Lung microvascular endothelial cell (primary cell): ENCODE measurements around the gene FBF1. TPM values are rescaled to one million over a fixed set of nuclear protein-coding genes. Genes with fewer than 3 reads are reported as not detected.

ENCODE experiments used
- total RNA-seq: library from RNA; depleted of rRNA; stranded (reverse); fragments of >200 nt; gene quantifications from 2 replicates; pipeline ENCODE4 v1.2.1, GENCODE V29; 2014

Gene FBF1
- total RNA-seq, 1 donor from 2014 or later: 3.8 TPM

Other genes starting within 250 kb of the FBF1 start
- 17.7 and 29.0 TPM in 2 replicates for gene ITGB4, start 219.6 kb downstream of the FBF1 start, total RNA-seq
- 101 TPM in 2 replicates for gene GALK1, start 175.8 kb downstream of the FBF1 start, total RNA-seq
- 5.2 and 9.1 TPM in 2 replicates for gene UNK, start 156.2 kb downstream of the FBF1 start, total RNA-seq
- 3.8 and 5.2 TPM in 2 replicates for gene UNC13D, start 96.6 kb downstream of the FBF1 start, total RNA-seq
- 19.4 and 24.4 TPM in 2 replicates for gene WBP2, start 85.7 kb downstream of the FBF1 start, total RNA-seq
- gene TRIM47, start 62.5 kb downstream of the FBF1 start, total RNA-seq: 42.7 and 56.9 TPM in 2 replicates
- gene TRIM65, start 44.1 kb downstream of the FBF1 start, total RNA-seq: 16.3 and 17.7 TPM in 2 replicates
- 26.8 and 28.2 TPM in 2 replicates for gene MRPL38, start 36.2 kb downstream of the FBF1 start, total RNA-seq
- gene ACOX1, start 38.1 kb upstream of the FBF1 start, total RNA-seq: 35.7 and 50.2 TPM in 2 replicates
- 16.1 and 20.0 TPM in 2 replicates for gene TEN1, start 38.2 kb upstream of the FBF1 start, total RNA-seq
- 0.22 and 0.79 TPM in 2 replicates for gene CDK3, start 59.8 kb upstream of the FBF1 start, total RNA-seq
- gene EVPL, start 86.3 kb upstream of the FBF1 start, total RNA-seq: not detected in 2 replicates
- gene SRP68, start 131.5 kb upstream of the FBF1 start, total RNA-seq: 20.0 and 21.4 TPM in 2 replicates
- gene GALR2, start 133.7 kb upstream of the FBF1 start, total RNA-seq: under 0.01 and 0.20 TPM in 2 replicates
- gene ZACN, start 138.1 kb upstream of the FBF1 start, total RNA-seq: not detected in 2 replicates
- gene EXOC7, start 162.7 kb upstream of the FBF1 start, total RNA-seq: 55.4 and 74.0 TPM in 2 replicates
- not detected in 2 replicates for gene FOXJ1, start 200.2 kb upstream of the FBF1 start, total RNA-seq